ENCODE measurements around the gene GNAI3.

The GNAI3 gene

DNA sequence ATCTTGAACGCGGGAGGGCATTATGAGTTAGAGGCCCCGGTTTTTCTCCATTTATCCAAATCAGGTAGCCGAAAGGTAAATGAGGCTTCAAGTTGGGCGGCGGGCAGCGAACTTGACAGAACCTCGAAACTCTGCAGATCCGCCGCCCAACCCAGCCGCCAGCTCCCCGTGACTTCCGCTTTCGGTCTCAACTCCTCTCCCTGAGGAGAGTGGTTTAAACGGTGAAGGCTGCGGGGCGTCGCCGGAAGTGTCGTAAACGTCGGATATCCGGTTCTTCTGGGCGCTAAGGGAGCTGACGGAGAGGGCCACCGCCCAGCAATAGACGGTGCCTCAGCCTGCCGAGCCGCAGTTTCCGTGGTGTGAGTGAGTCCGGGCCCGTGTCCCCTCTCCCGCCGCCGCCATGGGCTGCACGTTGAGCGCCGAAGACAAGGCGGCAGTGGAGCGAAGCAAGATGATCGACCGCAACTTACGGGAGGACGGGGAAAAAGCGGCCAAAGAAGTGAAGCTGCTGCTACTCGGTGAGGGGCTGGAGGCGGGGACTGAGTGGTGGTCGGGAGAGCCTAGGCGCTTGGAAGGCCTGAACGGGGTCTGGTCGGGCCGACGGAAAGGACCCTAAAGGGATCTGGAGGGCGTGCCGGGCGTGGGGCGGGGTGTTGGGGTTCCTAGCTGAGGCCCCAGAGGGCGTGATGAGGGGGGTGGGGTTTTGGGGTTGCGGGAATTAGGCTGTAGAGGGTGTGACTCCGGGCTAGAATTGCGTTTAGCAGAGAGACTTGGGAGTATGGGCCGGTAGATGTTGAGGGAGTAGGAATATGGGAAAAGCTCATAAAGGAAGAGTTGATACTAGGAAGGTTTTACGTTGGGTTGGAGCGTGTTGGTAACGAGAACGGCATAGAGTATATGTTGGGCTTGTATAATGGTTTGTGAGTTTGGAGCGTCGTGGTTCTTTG is at the start of gene GNAI3:
GNAI3 (plus strand) TSS at position 295 of the 947 bp plus-strand sequence; CDS start at position 401, 106 bp downstream.
- DNase-seq (ENCODE audit: low read depth, low spot score): peak; percentile 85

DNA sequence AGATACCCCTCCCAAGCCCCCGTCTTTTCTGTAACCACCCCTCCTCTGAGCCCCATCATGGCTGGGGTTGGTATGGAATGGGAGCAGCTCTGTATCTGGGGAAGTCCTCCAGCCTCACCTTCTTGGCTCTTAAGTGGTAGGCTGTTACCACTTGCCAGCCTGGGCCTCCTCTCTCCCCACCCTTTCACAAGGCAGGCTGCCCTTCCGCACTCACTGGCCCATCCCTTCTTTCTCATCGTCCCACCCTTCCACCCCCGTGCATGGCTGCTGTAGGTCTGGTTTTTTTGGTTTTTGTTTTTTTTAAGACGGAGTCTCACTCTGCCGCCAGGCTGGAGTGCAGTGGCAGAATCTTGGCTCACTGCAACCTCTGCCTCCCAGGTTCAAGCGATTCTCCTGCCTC is 49.3 kb upstream of the GNAI3 start:
- DNase-seq (ENCODE audit: low read depth, low spot score): no peak

DNA sequence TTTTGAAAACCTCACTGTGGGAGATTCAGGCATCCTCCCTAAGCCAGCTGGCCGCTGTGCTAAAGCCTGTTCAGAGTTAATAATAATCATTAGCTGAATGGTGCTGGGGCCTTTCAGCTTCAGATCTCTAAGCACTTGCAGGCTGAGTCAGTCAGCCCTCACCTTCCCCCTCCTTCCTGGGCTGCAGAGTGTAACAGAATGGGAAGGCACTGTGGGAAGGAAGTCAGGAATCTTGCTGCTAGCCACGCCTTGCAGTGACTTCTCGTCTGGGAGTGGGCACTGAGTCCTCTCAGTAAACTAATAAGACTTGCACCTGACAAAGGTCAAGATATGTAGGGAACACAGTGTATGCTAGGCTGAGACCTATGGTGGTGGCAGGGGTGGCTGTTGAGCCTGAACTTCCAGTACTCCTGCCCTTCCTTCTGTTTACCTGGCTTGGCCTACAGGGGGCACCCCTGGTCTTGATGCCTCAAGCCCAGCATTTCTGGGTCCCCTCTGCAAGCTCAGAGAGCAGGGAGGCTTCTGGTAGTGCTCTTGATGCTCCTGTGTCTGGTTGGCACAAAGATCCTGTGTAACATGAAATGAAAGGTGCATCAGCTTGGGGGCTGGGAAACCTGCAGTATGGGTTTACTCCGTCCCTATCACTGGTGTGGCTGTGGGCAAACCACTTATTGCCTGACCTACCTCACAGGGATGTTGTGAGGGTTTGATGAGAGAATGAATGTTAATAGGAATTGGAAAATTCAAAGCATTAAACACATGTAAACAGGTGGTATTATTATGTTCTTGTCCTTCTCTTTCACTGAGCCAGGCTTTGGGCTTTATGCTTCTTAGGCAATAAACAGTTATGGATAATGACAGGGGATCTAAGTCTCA is 48.5 kb upstream of the GNAI3 start:
- no peak for DNase-seq (ENCODE audit: low read depth, low spot score)

DNA sequence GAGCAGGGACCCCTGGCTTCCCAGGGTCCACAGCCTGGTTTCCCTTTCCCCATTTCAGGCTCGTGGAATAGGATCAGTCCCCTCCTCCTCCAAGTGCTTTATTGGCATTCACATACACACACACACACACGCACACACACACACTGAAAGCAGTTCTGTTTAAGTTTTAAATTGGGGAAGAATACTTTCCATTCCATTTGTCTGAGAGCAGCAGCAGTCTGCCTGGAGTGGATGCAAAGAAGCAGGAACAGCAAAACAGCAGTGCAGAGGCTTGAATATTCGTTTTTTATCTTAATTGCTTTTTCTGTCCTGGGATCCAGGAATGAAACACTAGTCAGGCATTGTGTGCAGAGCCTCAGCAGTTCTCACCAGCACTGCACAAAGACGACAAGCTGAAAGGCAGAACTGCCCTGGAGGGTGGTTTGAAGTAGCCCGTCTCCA is 47.5 kb upstream of the GNAI3 start:
- DNase-seq (ENCODE audit: low read depth, low spot score): no peak

DNA sequence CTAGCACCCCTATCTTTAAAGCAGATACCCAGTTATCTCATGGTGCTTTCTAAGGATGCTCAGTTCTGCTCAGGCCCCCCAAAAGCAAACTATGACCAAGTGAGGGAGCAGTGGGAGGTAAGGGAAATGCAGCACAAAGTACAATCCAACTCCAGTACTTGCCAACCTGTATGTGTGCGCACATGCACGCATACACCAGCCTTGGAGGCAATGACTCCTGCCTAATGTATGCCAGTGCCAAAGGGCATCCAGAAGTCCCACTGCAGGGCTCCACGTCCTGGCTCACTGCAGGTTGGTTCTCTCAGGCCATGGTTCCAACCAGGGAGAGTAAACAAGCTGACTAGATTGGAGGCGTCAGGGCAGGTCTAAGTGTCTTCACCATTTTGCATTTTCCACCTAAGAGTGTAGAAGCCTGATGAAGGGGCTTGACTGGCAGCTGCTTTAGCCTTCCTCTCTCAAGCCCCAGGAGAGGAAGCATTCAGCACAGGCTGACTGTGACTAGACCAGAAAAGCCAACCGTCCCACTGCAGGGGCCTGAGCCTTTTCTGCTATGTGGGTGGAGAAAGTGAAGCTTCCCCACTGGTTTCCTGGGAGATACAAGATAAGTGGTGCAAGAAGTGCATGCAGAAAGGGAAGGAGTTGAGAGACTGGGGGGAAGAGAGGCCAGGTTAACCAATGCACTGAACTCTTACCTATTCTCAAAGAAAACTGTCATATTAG is 46.6 kb upstream of the GNAI3 start:
- no peak for DNase-seq (ENCODE audit: low read depth, low spot score)

DNA sequence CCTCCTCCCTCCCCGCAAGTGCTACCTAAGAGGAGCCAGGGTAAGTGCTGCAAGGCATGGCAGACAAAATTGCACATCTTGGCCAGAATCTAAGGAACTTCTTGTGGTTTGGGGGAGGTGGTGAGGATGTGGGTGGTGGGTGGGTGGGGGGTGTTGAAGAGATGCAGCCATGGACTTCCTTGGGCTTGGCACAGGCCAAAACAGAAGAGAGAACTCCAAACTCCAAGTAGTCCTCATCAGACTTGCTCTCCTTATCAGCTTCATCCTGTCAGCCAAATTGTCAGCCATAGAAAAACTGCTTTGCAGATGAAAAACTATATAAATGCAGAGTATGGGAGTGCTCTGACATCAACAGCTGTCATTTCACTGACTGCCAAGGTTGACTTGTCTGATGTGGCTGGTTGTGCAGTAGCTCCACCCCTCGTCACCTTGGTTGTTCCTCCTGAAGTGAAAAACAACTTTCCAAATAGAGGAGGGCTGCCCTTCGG is 46.0 kb upstream of the GNAI3 start:
- no peak for DNase-seq (ENCODE audit: low read depth, low spot score)

DNA sequence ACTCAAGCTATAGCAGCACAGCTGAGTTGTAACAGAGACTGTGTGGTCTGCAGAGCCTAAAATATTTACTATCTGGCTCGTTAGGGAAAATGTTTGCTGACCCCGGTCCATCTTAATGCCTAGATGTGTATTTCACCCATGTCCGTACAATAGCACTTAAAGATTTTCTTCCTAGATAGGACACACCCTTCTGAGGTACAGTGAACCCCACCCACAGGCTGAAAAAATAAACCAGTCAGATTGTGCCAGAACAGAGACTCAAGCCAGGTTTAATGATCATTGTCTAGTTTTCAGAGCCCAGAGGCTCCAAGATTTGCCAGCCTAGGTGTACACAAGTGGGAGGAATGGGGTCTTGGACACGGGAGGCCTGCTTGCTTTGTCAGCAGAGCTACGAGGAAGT is 44.5 kb upstream of the GNAI3 start:
- DNase-seq (ENCODE audit: low read depth, low spot score): no peak

DNA sequence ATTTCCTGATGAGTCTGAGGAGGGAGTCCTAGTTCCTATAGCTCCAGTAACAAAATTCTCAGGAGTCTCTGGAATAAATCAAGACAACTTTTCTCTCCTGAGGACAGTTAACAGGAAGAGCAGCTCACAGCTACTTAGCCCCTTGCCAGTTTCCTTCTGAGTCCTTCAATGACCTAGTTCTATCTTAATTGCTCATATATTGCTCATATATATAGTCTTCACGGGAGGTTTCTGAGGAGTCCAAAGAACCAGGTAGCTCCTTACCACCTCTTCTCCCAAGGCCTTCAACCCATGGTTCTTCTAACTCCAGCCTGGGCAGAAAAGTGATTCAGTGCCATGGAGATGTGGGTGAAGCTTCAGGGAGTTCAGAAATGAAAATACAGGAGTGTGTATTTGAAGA is 43.4 kb upstream of the GNAI3 start:
- DNase-seq (ENCODE audit: low read depth, low spot score): no peak

DNA sequence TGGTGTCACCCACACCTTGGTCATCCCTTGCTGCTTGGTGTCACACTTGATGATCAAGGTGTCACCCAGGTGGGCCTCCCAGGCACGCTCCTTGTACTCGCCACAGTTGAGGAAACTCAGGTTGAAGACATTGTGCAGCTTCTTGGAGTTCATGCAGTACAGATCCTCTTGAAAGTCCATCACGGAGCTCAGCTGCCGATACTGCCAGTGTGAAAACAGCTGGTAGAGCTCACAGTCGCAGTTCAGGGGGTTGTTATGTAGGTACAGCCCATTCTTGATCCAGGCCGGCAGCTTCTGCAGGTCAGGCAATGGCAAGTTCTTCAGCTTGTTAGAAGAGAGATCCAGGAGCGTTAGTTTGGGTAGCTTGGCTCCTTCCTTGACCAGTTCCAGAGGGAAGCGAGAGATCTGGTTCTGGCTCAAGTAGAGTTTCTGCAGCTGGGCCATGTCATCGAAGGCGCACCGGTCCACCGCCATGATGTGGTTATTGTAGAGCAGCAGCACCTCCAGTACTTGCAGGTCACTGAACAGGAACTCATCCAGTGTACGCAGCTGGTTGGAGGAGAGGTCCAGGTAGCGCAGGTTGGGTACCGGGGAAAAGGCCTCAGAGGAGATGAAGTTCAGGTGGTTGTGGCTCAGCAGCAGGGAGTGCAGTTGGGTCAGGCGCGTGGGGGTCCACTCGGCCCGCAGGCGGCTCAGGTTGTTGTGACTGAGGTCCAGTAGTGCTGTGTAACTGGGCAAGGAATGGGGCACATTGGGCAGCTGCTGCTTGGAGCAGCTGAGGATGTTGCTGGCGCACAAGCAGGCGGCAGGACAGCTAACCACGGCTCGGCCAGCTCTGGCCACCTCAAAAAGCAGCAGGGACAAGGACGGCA is 40.2 kb upstream of the GNAI3 start:
- no peak for DNase-seq (ENCODE audit: low read depth, low spot score)

DNA sequence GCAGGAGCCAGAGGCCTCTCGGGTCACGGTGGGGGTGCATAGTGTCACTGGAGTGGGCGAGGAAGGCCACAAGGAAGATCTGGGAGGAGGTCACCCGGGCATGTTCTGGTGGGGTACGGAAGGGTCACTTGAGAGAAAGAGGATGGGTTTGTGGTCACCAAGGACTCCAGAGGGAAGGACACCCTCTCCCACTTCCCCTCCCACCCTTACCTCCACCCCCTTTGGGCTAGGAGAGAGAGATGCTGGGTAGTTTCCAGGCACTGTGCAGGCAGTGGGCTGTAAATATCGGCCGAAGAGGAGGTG is 39.6 kb upstream of the GNAI3 start:
- DNase-seq (ENCODE audit: low read depth, low spot score): no peak

DNA sequence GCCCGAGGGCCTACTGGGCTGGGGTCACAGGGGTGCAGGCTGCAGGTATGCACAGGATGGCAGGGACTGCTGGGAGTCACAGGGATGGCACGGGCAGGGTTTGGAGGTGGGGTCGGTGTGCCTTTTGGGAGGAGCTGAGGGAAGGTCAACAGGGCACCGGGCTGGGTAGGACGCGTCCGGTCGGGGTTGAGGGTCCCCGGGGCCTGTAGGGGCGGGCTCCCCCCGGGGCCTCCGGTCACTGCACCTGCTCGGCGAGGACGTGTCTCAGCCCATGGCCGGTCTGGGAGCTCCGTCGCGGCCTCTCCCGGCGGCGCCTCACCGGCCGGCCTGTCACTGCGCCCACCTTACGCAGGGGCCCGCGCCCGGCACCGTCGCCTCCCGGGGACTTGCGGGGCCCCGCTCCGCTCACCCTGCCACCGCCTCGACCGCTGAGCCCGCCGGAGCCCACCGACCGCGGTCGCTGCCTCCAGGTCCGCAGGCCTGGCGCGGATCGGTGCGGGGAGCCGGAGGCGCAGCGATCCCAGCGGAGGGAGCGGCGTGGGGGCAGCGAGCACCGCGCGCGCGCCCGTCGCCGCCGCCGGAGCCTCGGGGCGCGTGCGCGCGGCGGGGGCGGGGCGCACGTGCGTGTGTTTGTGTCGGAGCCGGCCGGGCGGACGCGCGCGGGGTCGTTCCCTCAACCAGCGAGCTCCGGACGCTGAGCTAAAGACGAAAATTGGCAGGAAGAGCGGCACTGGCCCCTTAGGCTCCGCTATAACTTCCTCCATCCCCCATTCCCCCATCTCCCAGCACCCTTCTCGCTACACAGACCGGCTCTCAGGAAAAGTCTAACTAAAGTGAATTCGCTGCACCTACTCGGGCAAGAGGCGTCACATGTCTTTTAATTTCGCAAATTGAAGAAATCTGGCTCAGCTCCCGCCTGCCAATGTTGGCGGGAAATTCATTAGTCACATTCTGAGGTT is 39.0 kb upstream of the GNAI3 start, which contains the start of gene AMIGO1:
AMIGO1 (minus strand) TSS at position 552 of the 959 bp plus-strand sequence. CDS start 815 bp downstream, outside the sequence.
- no peak for DNase-seq (ENCODE audit: low read depth, low spot score)

DNA sequence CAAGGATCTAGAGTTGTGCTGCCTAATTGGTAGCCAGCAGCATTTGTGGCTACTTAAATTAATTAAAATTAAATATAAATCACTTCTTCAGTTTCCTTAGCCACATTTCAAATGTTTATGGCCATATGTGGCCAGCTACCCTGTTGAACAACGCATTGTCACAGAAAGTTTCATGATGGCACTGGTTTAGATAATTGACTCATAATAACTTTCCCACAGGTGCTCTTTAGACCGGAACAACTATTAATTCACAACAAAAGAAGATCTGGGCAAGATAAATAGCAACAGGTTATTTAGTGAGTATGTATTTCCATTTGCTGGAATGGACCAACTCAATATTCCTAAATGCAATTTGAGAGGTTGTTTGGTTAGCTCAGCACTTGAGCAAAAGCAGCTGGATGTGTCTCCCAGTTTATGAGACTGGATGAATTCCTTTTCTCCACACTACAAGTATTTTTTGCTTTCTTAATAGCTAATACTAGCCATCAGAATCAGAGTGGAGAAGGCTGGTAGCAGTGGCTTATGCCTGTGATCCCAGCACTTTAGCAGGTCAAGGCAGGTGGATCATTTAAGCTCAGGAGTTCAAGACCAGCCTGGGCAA is 35.2 kb upstream of the GNAI3 start:
- no peak for DNase-seq (ENCODE audit: low read depth, low spot score)

DNA sequence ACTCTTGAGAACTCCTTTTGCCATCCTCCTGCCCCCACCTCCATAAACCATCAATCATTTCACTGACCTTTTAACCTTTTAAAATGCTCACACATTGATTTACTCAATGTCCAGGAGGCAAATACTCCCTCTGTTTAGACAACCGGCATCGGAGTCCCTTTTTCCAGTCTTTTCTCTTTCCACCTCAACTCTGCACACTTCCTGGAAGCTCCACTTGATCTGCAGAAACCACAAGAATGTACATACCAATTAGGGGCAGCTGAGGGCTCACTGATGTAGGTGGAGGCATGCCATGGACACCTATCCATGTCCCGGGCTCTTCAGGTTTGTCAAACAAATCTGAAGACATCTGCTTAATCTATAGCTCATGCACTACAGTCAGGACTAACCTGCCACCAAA is 33.6 kb upstream of the GNAI3 start:
- DNase-seq (ENCODE audit: low read depth, low spot score): no peak

DNA sequence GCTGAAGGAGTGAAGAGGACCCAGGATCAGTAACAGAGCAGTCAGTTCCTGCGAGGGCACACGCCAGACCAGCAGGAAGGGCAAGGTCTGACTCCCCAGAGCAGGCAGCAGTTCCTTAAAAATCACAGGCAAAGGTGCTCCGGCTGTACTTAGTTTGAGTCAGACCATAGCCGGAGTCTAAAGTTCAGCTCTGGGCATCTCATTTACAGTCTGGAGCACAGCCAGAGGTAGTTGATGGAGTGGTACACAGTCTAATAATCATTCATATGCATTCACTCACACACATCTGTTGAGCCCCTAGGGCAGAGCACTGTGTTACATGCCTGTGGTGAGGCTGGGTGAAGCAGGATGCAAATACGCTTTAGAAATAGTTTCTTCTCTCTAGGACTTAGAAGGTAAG is 31.5 kb upstream of the GNAI3 start:
- no peak for DNase-seq (ENCODE audit: low read depth, low spot score)

DNA sequence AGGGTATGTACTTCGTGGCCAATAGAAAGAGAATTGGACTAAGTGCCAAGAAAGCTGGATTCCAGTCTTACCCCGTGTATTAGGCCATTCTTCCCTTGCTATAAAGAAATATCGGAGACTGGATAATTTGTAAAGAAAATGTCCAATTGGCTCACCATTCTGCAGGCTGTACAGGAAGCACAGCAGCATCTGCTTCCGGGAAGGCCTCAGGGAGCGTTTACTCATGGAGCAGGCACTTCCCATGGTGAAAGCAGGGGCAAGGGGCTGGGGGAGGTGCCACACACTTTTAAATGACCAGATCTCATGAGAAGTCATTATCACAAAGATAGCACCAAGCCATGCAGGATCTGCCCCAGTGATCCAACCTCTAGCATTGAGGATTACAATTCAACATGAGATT is 31.1 kb upstream of the GNAI3 start:
- no peak for DNase-seq (ENCODE audit: low read depth, low spot score)

DNA sequence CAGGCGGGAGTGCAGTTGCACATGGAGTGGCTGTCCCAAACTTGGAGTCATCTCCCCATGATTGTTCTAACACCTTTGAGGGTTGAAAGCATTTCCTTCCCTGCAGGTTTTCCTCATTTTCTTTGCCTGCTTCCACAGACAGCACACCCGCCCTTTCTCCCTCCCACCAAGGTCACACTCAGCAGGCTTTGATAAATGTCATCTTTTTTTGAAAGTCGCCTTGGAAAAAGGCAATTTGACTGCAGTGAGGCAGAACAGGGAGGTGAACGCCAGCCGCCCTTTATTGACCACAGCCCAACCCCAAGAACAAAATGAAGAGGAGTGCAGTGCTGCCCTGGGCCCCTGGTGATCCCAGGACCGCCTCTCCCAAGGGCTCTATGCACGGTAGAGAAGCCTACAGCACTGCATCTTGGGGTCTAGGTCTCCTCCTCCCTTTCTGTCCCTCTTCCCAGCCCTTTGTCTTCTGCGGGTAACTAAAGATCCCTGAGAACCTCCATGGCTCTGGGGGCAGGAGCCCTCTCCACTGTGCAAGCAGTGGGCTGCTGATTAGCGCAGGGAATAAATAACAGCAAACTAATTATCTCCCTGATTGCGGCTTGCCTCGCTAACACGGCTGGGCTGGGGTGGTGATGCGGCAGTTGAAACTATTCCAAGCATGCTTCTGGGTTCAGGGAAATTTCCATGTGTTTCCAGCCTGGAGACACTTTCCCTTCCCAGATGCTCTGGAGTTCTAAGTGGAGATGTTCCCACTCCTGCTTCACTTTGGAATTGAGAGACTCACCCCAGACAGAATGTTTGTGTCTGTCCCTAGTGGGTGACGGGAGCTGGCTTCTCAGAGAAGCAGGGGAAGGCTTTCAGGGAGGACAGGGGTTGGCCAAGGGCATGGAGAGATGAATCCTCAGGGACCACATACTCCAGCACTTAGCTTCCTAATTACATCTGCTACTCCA is 27.1 kb upstream of the GNAI3 start:
- no peak for DNase-seq (ENCODE audit: low read depth, low spot score)

DNA sequence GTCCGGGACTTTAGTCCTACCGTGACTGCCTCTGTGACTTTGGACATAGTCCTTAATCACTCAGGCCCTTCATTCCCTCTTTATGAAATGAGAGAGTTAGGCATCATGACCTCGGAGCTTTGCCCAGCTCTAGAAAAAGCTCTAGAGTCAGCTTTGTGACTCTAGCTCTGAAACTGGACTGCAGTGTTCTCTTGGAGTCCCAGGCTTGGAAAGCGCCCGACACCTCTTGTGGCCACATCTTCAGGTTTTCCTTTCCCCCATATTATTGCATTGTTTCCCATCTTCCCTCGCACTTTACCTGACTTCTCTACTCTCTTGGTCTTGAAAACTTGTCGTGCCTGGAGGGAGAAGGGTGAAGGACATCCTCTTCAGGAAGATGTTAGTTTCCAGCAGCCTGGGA is 26.4 kb upstream of the GNAI3 start:
- DNase-seq (ENCODE audit: low read depth, low spot score): no peak

DNA sequence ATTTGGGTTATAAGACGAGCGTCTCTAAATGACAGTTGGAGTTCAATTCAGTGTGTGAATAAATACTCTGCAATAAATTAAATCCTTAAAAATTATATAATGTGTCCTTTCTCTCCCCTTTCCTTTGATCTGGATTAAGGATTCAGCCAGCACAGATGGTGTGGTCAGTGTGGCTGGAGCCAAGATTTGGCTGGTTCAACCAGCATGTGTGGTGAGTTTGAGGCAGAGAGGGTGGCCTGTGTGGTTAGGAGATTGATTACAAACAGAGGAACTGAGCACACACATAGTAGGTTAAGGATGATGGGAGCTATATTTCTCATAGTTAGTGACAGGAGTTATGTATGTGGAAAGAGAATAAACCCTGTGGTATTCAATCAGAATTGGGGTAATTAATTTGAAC is 24.7 kb upstream of the GNAI3 start:
- DNase-seq (ENCODE audit: low read depth, low spot score): no peak

Measured in smooth muscle cell of the brain vasculature (primary cell).